BJ (cell line): ENCODE measurements around the gene ODF2. TPM values are rescaled to one million over a fixed set of nuclear protein-coding genes. Genes with fewer than 3 reads are reported as not detected.
A peak's percentile ranks its signal among the peaks of the same experiment; 100 is the strongest.

ENCODE experiments used
- CTCF ChIA-PET: fragments of 350-600 bp; formaldehyde crosslinking; extraction: SDS; loops from one replicate; lab custom pipeline; 2021; ENCODE audit warnings: antibody characterized with exemption, inconsistent platforms; lab: Yijun Ruan, JAX
- POLR2A ChIA-PET: fragments of 300-600 bp; sonication (Branson Sonifier 250); formaldehyde crosslinking; extraction: SDS; loops from one replicate; lab custom pipeline; 2021; ENCODE audit warnings: antibody characterized with exemption; lab: Charles Lee
- DNase-seq: peaks from one replicate; pipeline ENCODE4 v3.0.0-alpha.2; 2011; ENCODE audit warnings: low read depth
- H3K27me3 ChIP-seq: 2 replicates; pipeline ENCODE4 v1.6.0; 2011; ENCODE audit warnings: low read length; ENCODE audit not compliant: control insufficient read depth, insufficient read depth
- H3K36me3 ChIP-seq: 2 replicates; pipeline ENCODE4 v1.5.1; 2011; ENCODE audit warnings: low read length; ENCODE audit not compliant: control insufficient read depth, insufficient read depth
- H3K4me3 ChIP-seq: 2 replicates; pipeline ENCODE4 v1.5.1; 2011; ENCODE audit warnings: low read depth, mild to moderate bottlenecking, control low read depth, low read length
- polyA plus RNA-seq: library from polyadenylated mRNA; depleted of rRNA; stranded (reverse); fragments of >200 nt; gene quantifications from 2 replicates; pipeline ENCODE4 v1.2.3, GENCODE V29; 2011
- TF ChIP-seq, protein P1 (sequence below): IDR thresholded peaks from 2 replicates; pipeline ENCODE4 v1.5.1; 2011; ENCODE audit warnings: low read depth, mild to moderate bottlenecking, control low read depth, inconsistent platforms, low read length, moderate library complexity; ENCODE audit not compliant: insufficient read depth

Gene ODF2
- polyA plus RNA-seq, 1 experiment: 21.5 TPM

DNA sequence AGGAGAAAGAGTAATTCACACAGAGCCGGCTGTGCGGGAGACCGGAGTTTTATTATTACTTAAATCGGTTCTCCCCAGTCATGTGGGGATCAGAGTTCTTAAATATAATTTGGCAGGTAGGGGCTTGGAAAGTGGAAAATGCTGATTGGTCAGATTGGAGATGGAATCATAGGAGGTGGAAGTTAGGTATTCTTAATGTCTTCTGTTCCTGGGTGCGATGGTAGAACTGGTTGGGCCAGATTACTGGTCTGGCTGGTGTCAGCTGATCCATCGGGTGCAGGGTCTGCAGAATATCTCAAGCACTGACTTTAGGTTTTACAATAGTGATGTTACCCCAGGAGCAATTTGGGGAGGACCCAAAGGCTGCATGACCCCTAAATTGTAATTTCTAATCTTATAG, 39.8 kb upstream of the ODF2 start:
- TF ChIP-seq, protein P1, sequence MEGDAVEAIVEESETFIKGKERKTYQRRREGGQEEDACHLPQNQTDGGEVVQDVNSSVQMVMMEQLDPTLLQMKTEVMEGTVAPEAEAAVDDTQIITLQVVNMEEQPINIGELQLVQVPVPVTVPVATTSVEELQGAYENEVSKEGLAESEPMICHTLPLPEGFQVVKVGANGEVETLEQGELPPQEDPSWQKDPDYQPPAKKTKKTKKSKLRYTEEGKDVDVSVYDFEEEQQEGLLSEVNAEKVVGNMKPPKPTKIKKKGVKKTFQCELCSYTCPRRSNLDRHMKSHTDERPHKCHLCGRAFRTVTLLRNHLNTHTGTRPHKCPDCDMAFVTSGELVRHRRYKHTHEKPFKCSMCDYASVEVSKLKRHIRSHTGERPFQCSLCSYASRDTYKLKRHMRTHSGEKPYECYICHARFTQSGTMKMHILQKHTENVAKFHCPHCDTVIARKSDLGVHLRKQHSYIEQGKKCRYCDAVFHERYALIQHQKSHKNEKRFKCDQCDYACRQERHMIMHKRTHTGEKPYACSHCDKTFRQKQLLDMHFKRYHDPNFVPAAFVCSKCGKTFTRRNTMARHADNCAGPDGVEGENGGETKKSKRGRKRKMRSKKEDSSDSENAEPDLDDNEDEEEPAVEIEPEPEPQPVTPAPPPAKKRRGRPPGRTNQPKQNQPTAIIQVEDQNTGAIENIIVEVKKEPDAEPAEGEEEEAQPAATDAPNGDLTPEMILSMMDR: no peak
- Histone ChIP-seq H3K27me3 (peaks cover 8% of the 10 kb centered on the region), H3K36me3 (no peaks in the 10 kb centered on the region), H3K4me3 (no peak overlapping the region)
- DNase-seq: no peak
- ChIA-PET CTCF (interaction anchor here (0.5 to 10.5 kb wide), 3 partner anchors 22 to 110 kb away, joined by 3 to 108 read pairs (median 6); no protein-coding TSS in a partner anchor), POLR2A (no interaction called here)

GRCh38 chr9:128416432-128417019, 39.3 kb upstream of the ODF2 start:
- no peak for DNase-seq
- TF ChIP-seq, protein P1: no peak
- CTCF ChIA-PET: interaction anchor here (0.5 to 2.1 kb wide), 2 partner anchors 22 to 111 kb away, joined by 3 to 6 read pairs; no protein-coding TSS in a partner anchor
- H3K27me3 ChIP-seq: peaks cover 8% of the 10 kb centered on the region
- POLR2A ChIA-PET: no interaction called here
- H3K36me3 ChIP-seq: no peaks in the 10 kb centered on the region
- no peak overlapping the region for H3K4me3 ChIP-seq

DNA sequence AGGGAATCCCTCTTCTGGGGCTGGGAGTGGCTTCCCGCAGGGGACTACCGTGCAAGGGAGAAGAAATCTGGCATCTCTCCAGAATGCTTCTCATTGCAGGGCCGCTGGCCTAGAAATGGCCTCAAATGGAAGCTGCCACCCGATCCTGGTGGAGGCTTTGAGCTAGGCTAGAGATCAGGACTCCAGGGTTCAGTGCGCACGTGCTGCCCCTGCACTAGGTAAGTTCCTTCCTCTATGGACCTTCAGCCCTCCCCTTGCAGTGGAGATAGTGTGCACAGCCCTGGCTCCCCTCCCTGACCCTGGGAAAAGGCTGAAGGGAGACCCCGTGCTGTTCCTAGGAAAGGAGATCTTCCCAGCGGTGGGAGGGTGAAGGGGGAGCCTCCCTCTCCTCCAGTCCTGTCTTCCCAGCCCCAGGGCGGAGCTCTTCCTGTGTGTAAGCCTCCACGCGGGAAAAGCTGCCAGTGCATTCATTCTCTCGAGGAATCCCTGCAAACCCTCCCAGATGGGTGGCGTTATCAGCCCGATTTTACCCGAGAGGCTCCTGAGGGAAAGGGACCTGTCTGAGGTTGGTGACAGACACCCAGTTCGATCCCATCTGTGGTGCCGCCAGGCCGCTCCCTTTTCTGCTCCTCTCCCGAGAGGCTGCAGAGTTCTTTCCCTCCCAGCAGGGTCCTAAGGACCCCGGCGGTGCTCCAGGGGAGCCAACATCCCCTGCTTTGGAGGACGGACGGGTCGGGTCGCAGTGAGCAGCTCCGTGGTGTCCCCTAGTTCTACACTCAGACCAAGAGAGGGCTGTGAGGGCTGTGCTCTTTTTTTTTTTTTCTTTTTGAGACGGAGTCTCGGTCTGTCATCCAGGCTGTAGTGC, 36.5 kb upstream of the ODF2 start:
- ChIA-PET CTCF (interaction anchor here (0.5 to 4.9 kb wide), 26 partner anchors 8 to 216 kb away, joined by 3 to 50 read pairs (median 5); partner anchors contain the start of genes GLE1 and URM1), POLR2A (no interaction called here)
- Histone ChIP-seq H3K36me3 (peaks cover 10% of the 10 kb centered on the region), H3K4me3 (no peak overlapping the region), H3K27me3 (peaks cover 6% of the 10 kb centered on the region)
- no peak for DNase-seq
- TF ChIP-seq, protein P1: no peak

DNA sequence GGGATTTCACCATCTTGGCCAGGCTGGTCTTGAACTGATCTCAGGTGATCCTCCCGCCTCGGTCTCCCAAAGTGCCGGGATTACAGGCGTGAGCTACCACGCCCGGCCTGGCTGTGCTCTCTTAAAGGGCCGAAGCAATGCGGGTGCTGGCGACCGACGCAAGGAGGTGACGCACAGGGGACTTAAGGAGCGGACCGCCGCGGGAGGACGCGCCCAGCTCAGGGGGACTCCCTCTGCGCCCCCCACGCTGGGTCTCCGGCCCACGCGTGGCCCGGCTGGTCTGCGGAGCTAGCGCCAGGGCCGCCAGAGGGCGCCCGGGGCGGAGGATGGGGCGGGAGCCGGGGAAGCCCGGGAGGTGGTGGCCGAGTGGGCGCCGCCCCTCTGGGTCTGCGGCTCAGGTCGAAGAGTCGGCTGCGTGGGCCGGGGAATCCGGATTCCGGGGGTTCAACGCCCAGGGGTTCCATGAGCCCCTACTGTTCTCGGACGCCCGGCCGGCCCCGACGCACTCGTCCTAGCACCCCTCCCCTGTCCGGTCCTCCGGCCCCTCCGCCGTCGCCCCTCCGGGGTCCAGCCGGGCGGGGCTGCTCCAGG, 35.7 kb upstream of the ODF2 start:
- TF ChIP-seq, protein P1: peak; percentile 60
- ChIA-PET POLR2A (no interaction called here), CTCF (interaction anchor here (0.6 to 4.9 kb wide), 30 partner anchors 9 to 215 kb away, joined by 3 to 50 read pairs (median 4); partner anchors contain the start of genes SPTAN1 and URM1)
- no peak for DNase-seq
- H3K4me3 ChIP-seq: peak overlapping the region; percentile 60
- peaks cover 13% of the 10 kb centered on the region for H3K36me3 ChIP-seq
- H3K27me3 ChIP-seq: peaks cover 6% of the 10 kb centered on the region
